HepG2 (cell line): ENCODE data around the gene ZBED1. TPM values are rescaled to one million over a fixed set of nuclear protein-coding genes. Genes with fewer than 3 reads are reported as not detected.

Experiments
- ATAC-seq: fragments of 200-7000 bp; cut with Tn5 transposase; 3 replicates; pipeline ENCODE4 v1.9.1; 2020; ENCODE audit warnings: mild to moderate bottlenecking, moderate library complexity
- BruUV-seq: library from RNA; stranded (reverse); fragments of 400-500 nt; replicated peaks from 2 replicates; lab custom pipeline; 2021; lab: Mats Ljungman, UMichigan
- CTCF ChIA-PET: fragments of 300-600 bp; formaldehyde crosslinking; extraction: SDS; loops from one replicate; lab custom pipeline; 2021; ENCODE audit warnings: low total read pairs, inconsistent platforms, low intra/inter-chr PET ratio; lab: Yijun Ruan, JAX
- POLR2A ChIA-PET: fragments of 350-600 bp; sonication (Branson Sonifier 250); formaldehyde crosslinking; loops from one replicate; lab custom pipeline; 2020; ENCODE audit warnings: antibody characterized with exemption, inconsistent platforms; lab: Yijun Ruan, JAX
- DNase-seq: peaks from one replicate; pipeline ENCODE4 v3.0.0-alpha.2; 2015; ENCODE audit warnings: low spot score
- FAIRE-seq: peaks from 3 replicates; lab custom pipeline; 2011; peaks lifted over from hg19 to GRCh38; lab: Jason Lieb, UNC
- H2AFZ ChIP-seq: one replicate; pipeline ENCODE4 v1.6.1; 2011; ENCODE audit warnings: low read length, inconsistent platforms
- H3K27ac ChIP-seq: fragments of 300-600 bp; 3 replicates; pipeline ENCODE4 v1.8.0; 2011; ENCODE audit warnings: mixed run types, mild to moderate bottlenecking, mixed read lengths, low read length, inconsistent platforms; ENCODE audit not compliant: insufficient read depth; ENCODE audit errors: extremely low read length
- H3K27me3 ChIP-seq, 2 experiments: fragments of 200-600 bp in 1 of 2; 2 replicates in 1 of 2; 3 replicates in 1 of 2; pipeline versions ENCODE4 v1.6.0 to v1.8.0; 2011; ENCODE audit warnings: low read length in 2 of 2, mild to moderate bottlenecking in 2 of 2, moderate library complexity in 2 of 2, inconsistent platforms in 1 of 2; ENCODE audit not compliant: insufficient read depth in 2 of 2, control insufficient read depth in 1 of 2
- H3K36me3 ChIP-seq, 2 experiments: fragments of 200-600 bp in 1 of 2; replicated peaks in 1 of 2; 2 replicates in 1 of 2; 3 replicates in 1 of 2; pipeline versions ENCODE4 v1.5.1 to v1.8.0; 2011; ENCODE audit warnings: low read length in 2 of 2, inconsistent platforms in 1 of 2; ENCODE audit not compliant: insufficient read depth in 2 of 2, control insufficient read depth in 1 of 2
- H3K4me1 ChIP-seq: 2 replicates; pipeline ENCODE4 v1.5.1; 2012; ENCODE audit warnings: low read length, inconsistent platforms; ENCODE audit not compliant: insufficient read depth
- H3K4me2 ChIP-seq: 2 replicates; pipeline ENCODE4 v1.6.0; 2011; ENCODE audit warnings: low read depth, low read length, inconsistent platforms
- H3K4me3 ChIP-seq, 3 experiments: fragments of 200-600 bp in 1 of 3; sonication (generic), shearing (Covaris generic) in 1 of 3; replicated peaks in 1 of 3; 2 replicates each; pipeline ENCODE4 v1.5.1; 2011 to 2016; ENCODE audit warnings: low read length in 3 of 3, inconsistent platforms in 2 of 3, low read depth in 2 of 3, mild to moderate bottlenecking in 2 of 3, control low read depth in 1 of 3, mixed read lengths in 1 of 3; ENCODE audit not compliant: insufficient read depth in 1 of 3
- H3K79me2 ChIP-seq: one replicate; pipeline ENCODE4 v1.6.1; 2011; ENCODE audit warnings: low read length, inconsistent platforms; ENCODE audit not compliant: insufficient read depth
- H3K9ac ChIP-seq: 2 replicates; pipeline ENCODE4 v1.6.0; 2011; ENCODE audit warnings: mild to moderate bottlenecking, low read depth, low read length, inconsistent platforms; ENCODE audit not compliant: insufficient read depth
- H3K9me3 ChIP-seq: 2 replicates; pipeline ENCODE4 v1.5.1; 2012; ENCODE audit warnings: mild to moderate bottlenecking, low read length
- H4K20me1 ChIP-seq: 2 replicates; pipeline ENCODE4 v1.6.0; 2011; ENCODE audit warnings: inconsistent platforms, mild to moderate bottlenecking, low read length, moderate library complexity; ENCODE audit not compliant: insufficient read depth
- AHR ChIP-seq: IDR thresholded peaks from 2 replicates; pipeline ENCODE4 v1.6.1; 2018; ENCODE audit warnings: missing genetic modification reagents, missing compliant biosample characterization
- ATF4 ChIP-seq, 2 experiments: fragments of 450-650 bp in 1 of 2; sonication (generic) in 1 of 2; formaldehyde crosslinking; IDR thresholded peaks; 2 replicates each; pipeline versions ENCODE4 v1.5.0 to v1.8.0; 2020 to 2022; ENCODE audit warnings: mild to moderate bottlenecking in 1 of 2, missing genetic modification reagents in 1 of 2
- ERF ChIP-seq: IDR thresholded peaks from 2 replicates; pipeline ENCODE4 v1.6.1; 2018; ENCODE audit warnings: missing biosample characterization, missing genetic modification reagents
- ETS1 ChIP-seq: sonication (generic); formaldehyde crosslinking; IDR thresholded peaks from 2 replicates; pipeline ENCODE4 v1.4.0; 2020; ENCODE audit warnings: missing genetic modification reagents
- FUBP1 ChIP-seq: sonication (generic); formaldehyde crosslinking; IDR thresholded peaks from 2 replicates; pipeline ENCODE4 v1.5.1; 2020; ENCODE audit warnings: missing genetic modification reagents, mild to moderate bottlenecking, borderline replicate concordance
- GPN1 ChIP-seq: sonication (generic); formaldehyde crosslinking; IDR thresholded peaks from 2 replicates; pipeline ENCODE4 v1.5.1; 2020; ENCODE audit warnings: missing genetic modification reagents, borderline replicate concordance
- HINFP ChIP-seq: sonication (generic); formaldehyde crosslinking; IDR thresholded peaks from 2 replicates; pipeline ENCODE4 v1.4.0; 2020; ENCODE audit warnings: low read depth, mild to moderate bottlenecking, missing genetic modification reagents
- KAT7 ChIP-seq: IDR thresholded peaks from 2 replicates; pipeline ENCODE4 v1.6.1; 2018; ENCODE audit warnings: borderline replicate concordance, missing compliant biosample characterization
- MYPOP ChIP-seq: sonication (generic); formaldehyde crosslinking; IDR thresholded peaks from 2 replicates; pipeline ENCODE4 v1.8.1; 2023; ENCODE audit warnings: mild to moderate bottlenecking, moderate library complexity, missing genetic modification reagents
- POLR2AphosphoS5 ChIP-seq: IDR thresholded peaks from 2 replicates; pipeline ENCODE4 v1.6.1; 2012; ENCODE audit warnings: low read depth, low read length
- RBM22 ChIP-seq: fragments of 200-400 bp; formaldehyde crosslinking; optimal IDR thresholded peaks from 2 replicates; pipeline ENCODE3; 2017; ENCODE audit warnings: mild to moderate bottlenecking, low read length, moderate library complexity
- TRIM22 ChIP-seq: fragments of 450-650 bp; IDR thresholded peaks from 2 replicates; pipeline ENCODE4 v1.6.1; 2017
- U2AF1 ChIP-seq: fragments of 200-400 bp; formaldehyde crosslinking; optimal IDR thresholded peaks from 2 replicates; pipeline ENCODE3; 2017; ENCODE audit warnings: mild to moderate bottlenecking, low read depth, low read length
- ZGPAT ChIP-seq: IDR thresholded peaks from 2 replicates; pipeline ENCODE4 v1.6.1; 2016; ENCODE audit warnings: mild to moderate bottlenecking
- ZNF644 ChIP-seq: IDR thresholded peaks from 2 replicates; pipeline ENCODE4 v1.6.1; 2016; ENCODE audit warnings: low read depth
- WGBS: methylation state at CpG from one replicate; pipeline ENCODE4 v1.1.6; 2017; ENCODE audit warnings: low lambda C conversion rate; 5-methylcytosine and 5-hydroxymethylcytosine counted together
- in situ Hi-C: cut with HindIII; loops from 2 replicates; pipeline ENCODE4 v1.10.0; 2017; ENCODE audit warnings: low pct_unique_long_range_greater_than_20kb; ENCODE audit not compliant: extremely low pct_ligation_motif_present
- intact Hi-C: fragments of 100-400 bp; cut with micrococcal nuclease; formaldehyde crosslinking; loops from one replicate; pipeline ENCODE4 v1.10.0; 2022; ENCODE audit not compliant: unreplicated experiment
- polyA plus RNA-seq, 8 experiments: library from polyadenylated mRNA; depleted of rRNA in 3 of 8; stranded (reverse) in 7 of 8; unstranded in 1 of 8; fragments of >200 nt; fragmentation: Illumina TruSeq in 4 of 8; extraction: Trizol in 4 of 8; gene quantifications; 2 replicates each; pipeline versions ENCODE4 v1.2.1 to v1.2.3, GENCODE V29; 2011 to 2016; ENCODE audit warnings: low read depth in 4 of 8, missing spikeins in 1 of 8, mixed read lengths in 1 of 8; ENCODE audit not compliant: insufficient read depth in 1 of 8
- total RNA-seq, 5 experiments: library from RNA; depleted of rRNA; stranded (reverse); fragments of >200 nt; fragmentation: Illumina TruSeq; extraction: Trizol; gene quantifications; 2 replicates each; pipeline ENCODE4 v1.2.3, GENCODE V29; 2016; ENCODE audit warnings: low read depth in 1 of 5

Gene ZBED1
- total and polyA plus RNA-seq, 2 of the 13 experiments (the other 11 are each of a cell fraction or from before 2014, with no cell fraction given) = 20.0 to 29.8 TPM

- Histone ChIP-seq H3K4me3 (no peak overlapping the region), H3K4me2 (no peak overlapping the region), H3K36me3 (no peaks in the 10 kb centered on the region), H4K20me1 (no peaks in the 10 kb centered on the region), H3K9me3 (no peaks in the 10 kb centered on the region), H3K79me2 (no peaks in the 10 kb centered on the region), H2AFZ (no peak overlapping the region), H3K27ac (no peak overlapping the region), H3K4me1 (peaks cover 11% of the 10 kb centered on the region), H3K9ac (no peak overlapping the region), H3K27me3 (peaks cover 0 to 4% of the 10 kb centered on the region in 2 experiments; a peak in 2 of 5 replicates)
- intact Hi-C loops = no loop called here
- no peak for ATAC-seq
- no TSS peak for BruUV-seq
- DNase-seq = no peak
- ChIA-PET CTCF (no interaction called here), POLR2A (no interaction called here)
- WGBS = 71% methylated on average over 8 of the region's 8 CpGs
- FAIRE-seq = no peak
- in situ Hi-C loops = no loop called here
- TF ChIP-seq U2AF1 = no peak
- no peak for TF ChIP-seq MYPOP (CRISPR knock-in tag)
- no peak for TF ChIP-seq FUBP1
- TF ChIP-seq ATF4 (CRISPR knock-in tag; IDR thresholded peaks at IDR 0.05) = no peak
- TF ChIP-seq ZNF644 (CRISPR knock-in tag) = no peak
- no peak for TF ChIP-seq ZGPAT (CRISPR knock-in tag)
- TF ChIP-seq ERF (CRISPR knock-in tag) = no peak
- no peak for TF ChIP-seq AHR (CRISPR knock-in tag)
- no peak for TF ChIP-seq RBM22
- TF ChIP-seq ETS1 (CRISPR knock-in tag) = no peak
- TF ChIP-seq HINFP (CRISPR knock-in tag) = no peak
- TF ChIP-seq KAT7 (CRISPR knock-in tag) = no peak
- TF ChIP-seq POLR2AphosphoS5 = no peak
- TF ChIP-seq TRIM22 = no peak
- no peak for TF ChIP-seq GPN1 (CRISPR knock-in tag)
These were observed 40.8 kb upstream of the ZBED1 start for GRCh38 chrX:2541603-2542002.
